ENCODE measurements around the gene NCOA3.

- TF ChIP-seq YY1 (IDR thresholded peaks at IDR 0.05; ENCODE audit: extremely low read depth, insufficient replicate concordance, low read depth, low read length) (no peak), CTCF (IDR thresholded peaks at IDR 0.05 in 2 of 3, conservative IDR thresholded peaks at IDR 0.05 in 1 of 3; ENCODE audit: borderline replicate concordance in 1 of 3, insufficient read depth in 1 of 3, low read depth in 2 of 3, low read length in 2 of 3) (no peak), CEBPB (IDR thresholded peaks at IDR 0.05; ENCODE audit: low read depth) (no peak), EZH2 (IDR thresholded peaks at IDR 0.05) (no peak), EGR1 (IDR thresholded peaks at IDR 0.05; ENCODE audit: low read depth) (no peak), ZNF274 (IDR thresholded peaks at IDR 0.05; ENCODE audit: low read depth, low read length) (no peak), CBX3 (IDR thresholded peaks at IDR 0.05; ENCODE audit: low read depth) (no peak), FOSL1 (IDR thresholded peaks at IDR 0.05; ENCODE audit: low read depth) (no peak), RAD21 (IDR thresholded peaks at IDR 0.05; ENCODE audit: low read depth) (no peak), SRF (IDR thresholded peaks at IDR 0.05; ENCODE audit: low read depth) (no peak), REST (IDR thresholded peaks at IDR 0.05; ENCODE audit: low read depth) (no peak), SIN3A (IDR thresholded peaks at IDR 0.05; ENCODE audit: low read depth) (no peak), ATF3 (IDR thresholded peaks at IDR 0.05) (no peak), POLR2A (IDR thresholded peaks at IDR 0.05; ENCODE audit: borderline replicate concordance, extremely low read depth, insufficient read depth, insufficient read length) (no peak)
Observed at GRCh38 chr20:47603260-47603659, 101.6 kb downstream of the NCOA3 start.

Measured in HCT116 (cell line).